Activated CD4-positive, CD25-positive, alpha-beta regulatory T cell treated with anti-CD3 and anti-CD28 coated beads, Interleukin-2, amount 50 U/mL, for 16 hours (primary cell): ENCODE results near the gene ILK.

Source experiments
- DNase-seq: peaks from one replicate; pipeline ENCODE4 v3.0.0-alpha.2; 2020; ENCODE audit warnings: low read depth, low spot score

ILK gene

GRCh38 chr11:6574816-6575715, 28.5 kb upstream of the ILK start:
- DNase-seq = no peak

- DNase-seq = no peak
Observed at GRCh38 chr11:6576471-6577373, 26.9 kb upstream of the ILK start.

- no peak for DNase-seq
Observed at GRCh38 chr11:6578134-6578533, 25.4 kb upstream of the ILK start.

- DNase-seq = no peak
Observed at GRCh38 chr11:6579681-6580080, 23.9 kb upstream of the ILK start.

GRCh38 chr11:6583584-6583983, 20.0 kb upstream of the ILK start:
- no peak for DNase-seq

- no peak for DNase-seq
Observed at GRCh38 chr11:6584528-6584927, 19.0 kb upstream of the ILK start.

- DNase-seq = no peak
Observed at GRCh38 chr11:6586434-6587359, 16.9 kb upstream of the ILK start.

- no peak for DNase-seq
Observed at GRCh38 chr11:6587360-6587953, 16.1 kb upstream of the ILK start.

GRCh38 chr11:6588018-6588417, 15.6 kb upstream of the ILK start:
- DNase-seq = no peak

GRCh38 chr11:6594142-6594768, 9.3 kb upstream of the ILK start:
- no peak for DNase-seq

GRCh38 chr11:6596239-6596877, 7.2 kb upstream of the ILK start:
- no peak for DNase-seq

- no peak for DNase-seq
Observed at GRCh38 chr11:6598555-6598954, 5.0 kb upstream of the ILK start.

- no peak for DNase-seq
Observed at GRCh38 chr11:6599449-6599848, 4.1 kb upstream of the ILK start.

- DNase-seq = no peak
Observed at GRCh38 chr11:6599881-6600390, 3.6 kb upstream of the ILK start.

- no peak for DNase-seq
Observed at GRCh38 chr11:6601041-6601461, 2.5 kb upstream of the ILK start.

GRCh38 chr11:6602096-6602940, 1.3 kb upstream of the ILK start:
- no peak for DNase-seq

- peak; percentile 16 for DNase-seq
Observed at GRCh38 chr11:6604081-6604626, 580 bp downstream of the ILK start.

GRCh38 chr11:6604790-6605189, 1.2 kb downstream of the ILK start:
- no peak for DNase-seq
